K562 (cell line): Measurements from ENCODE around the gene RFPL1. TPM values are rescaled to one million over a fixed set of nuclear protein-coding genes. Genes with fewer than 3 reads are reported as not detected.
A peak's percentile ranks its signal among the peaks of the same experiment; 100 is the strongest.

Experiments used
- ATF1 ChIP-seq, 2 experiments: fragments of 450-650 bp in 1 of 2; IDR thresholded peaks; 2 replicates each; pipeline ENCODE4 v1.6.1; 2016; ENCODE audit warnings: missing compliant biosample characterization in 1 of 2, missing genetic modification characterization in 1 of 2
- ESRRB ChIP-seq: fragments of 250-450 bp; sonication (Bioruptor Pico); IDR thresholded peaks from 2 replicates; pipeline ENCODE4 v1.5.0; 2020; ENCODE audit warnings: mild to moderate bottlenecking, moderate library complexity, borderline replicate concordance
- FOXK2 ChIP-seq, 2 experiments: fragments of 450-650 bp; IDR thresholded peaks in 1 of 2; conservative IDR thresholded peaks in 1 of 2; 2 replicates each; pipeline ENCODE4 v1.6.1; 2016; ENCODE audit warnings: low read depth in 2 of 2, mild to moderate bottlenecking in 1 of 2
- HNRNPL ChIP-seq: fragments of 200-400 bp; formaldehyde crosslinking; IDR thresholded peaks from 2 replicates; pipeline ENCODE4 v1.6.1; 2017; ENCODE audit warnings: low read depth, mild to moderate bottlenecking, low read length
- KDM2B ChIP-seq: fragments of 250-450 bp; sonication (Bioruptor Pico); IDR thresholded peaks from 2 replicates; pipeline ENCODE4 v1.8.0; 2021; ENCODE audit warnings: mild to moderate bottlenecking, moderate library complexity
- KDM5B ChIP-seq: fragments of 200-600 bp; sonication (generic); IDR thresholded peaks from 2 replicates; pipeline ENCODE4 v1.6.1; 2012; ENCODE audit warnings: low read depth, mild to moderate bottlenecking, moderate library complexity, low read length, control low read depth, inconsistent platforms; ENCODE audit not compliant: insufficient replicate concordance
- MAFK ChIP-seq: IDR thresholded peaks from 2 replicates; pipeline ENCODE4 v1.6.1; 2011; ENCODE audit warnings: low read length, improper control_type of control experiment
- MIER1 ChIP-seq: fragments of 450-650 bp; IDR thresholded peaks from 2 replicates; pipeline ENCODE4 v1.6.1; 2016; ENCODE audit warnings: antibody characterized with exemption, mild to moderate bottlenecking, low read depth
- MYC ChIP-seq, 2 experiments: fragments of 250-450 bp in 1 of 2; sonication (Bioruptor Pico) in 1 of 2; IDR thresholded peaks; 2 replicates each; pipeline versions ENCODE4 v1.5.1 to v1.6.1; 2012 to 2021; ENCODE audit warnings: low read depth in 2 of 2, borderline replicate concordance in 1 of 2, improper control_type of control experiment in 1 of 2, low read length in 1 of 2, mild to moderate bottlenecking in 1 of 2, moderate library complexity in 1 of 2
- SIN3B ChIP-seq: fragments of 450-650 bp; IDR thresholded peaks from 2 replicates; pipeline ENCODE4 v1.6.1; 2017; ENCODE audit warnings: low read depth, mild to moderate bottlenecking, moderate library complexity
- SMAD1 ChIP-seq: fragments of 150-350 bp; IDR thresholded peaks from 2 replicates; pipeline ENCODE4 v1.6.1; 2014; ENCODE audit warnings: low read length, low read depth; ENCODE audit not compliant: partially characterized antibody
- SMAD4 ChIP-seq: fragments of 250-450 bp; sonication (Bioruptor Pico); conservative IDR thresholded peaks from 2 replicates; pipeline ENCODE4 v1.8.0; 2021; ENCODE audit warnings: inconsistent platforms, mild to moderate bottlenecking, moderate library complexity
- SP1 ChIP-seq: sonication (generic); formaldehyde crosslinking; IDR thresholded peaks from 2 replicates; pipeline ENCODE4 v1.8.1; 2022; ENCODE audit warnings: mild to moderate bottlenecking, missing genetic modification reagents
- TOE1 ChIP-seq, 2 experiments: fragments of 450-650 bp in 1 of 2; sonication (generic) in 1 of 2; formaldehyde crosslinking in 1 of 2; IDR thresholded peaks; 2 replicates each; pipeline versions ENCODE4 v1.7.1 to v1.8.0; 2016 to 2022; ENCODE audit warnings: borderline replicate concordance in 2 of 2, mild to moderate bottlenecking in 2 of 2, antibody characterized with exemption in 1 of 2, inconsistent platforms in 1 of 2, low read depth in 1 of 2, missing genetic modification reagents in 1 of 2, moderate library complexity in 1 of 2
- XRCC3 ChIP-seq: fragments of 450-650 bp; IDR thresholded peaks from 2 replicates; pipeline ENCODE4 v1.6.1; 2017; ENCODE audit warnings: mild to moderate bottlenecking, moderate library complexity
- ZNF253 ChIP-seq: fragments of 250-450 bp; sonication (Bioruptor Pico); conservative IDR thresholded peaks from 2 replicates; pipeline ENCODE4 v1.6.1; 2021; ENCODE audit warnings: mild to moderate bottlenecking
- polyA plus RNA-seq, 8 experiments: library from polyadenylated mRNA; depleted of rRNA in 4 of 8; stranded (reverse) in 5 of 8; unstranded in 3 of 8; fragments of >200 nt; fragmentation: Nextera tagmentation in 2 of 8; fragmentation: Illumina TruSeq in 1 of 8; extraction: Ambion mirVana in 2 of 8; extraction: Trizol in 1 of 8; gene quantifications; 2 replicates each; pipeline versions ENCODE4 v1.2.1 to v1.2.3, GENCODE V29; 2011 to 2014; ENCODE audit warnings: inconsistent platforms in 1 of 8, missing spikeins in 1 of 8
- total RNA-seq, 7 experiments: library from RNA; depleted of rRNA in 6 of 7; stranded (reverse); fragments of >200 nt in 6 of 7; fragmentation: Illumina TruSeq in 2 of 7; extraction: Trizol in 2 of 7; gene quantifications; 2 replicates each; pipeline versions ENCODE4 v1.2.1 to v1.2.3, GENCODE V29; 2011 to 2021; ENCODE audit warnings: low replicate concordance in 1 of 7
- TF ChIP-seq, protein P1 (sequence below): sonication (generic); formaldehyde crosslinking; IDR thresholded peaks from 2 replicates; pipeline ENCODE4 v1.8.0; 2023; ENCODE audit warnings: missing genetic modification reagents, mild to moderate bottlenecking, borderline replicate concordance
- TF ChIP-seq, protein P2 (sequence below): fragments of 250-450 bp; sonication (Bioruptor Pico); IDR thresholded peaks from 2 replicates; pipeline ENCODE4 v1.5.0; 2021; ENCODE audit warnings: mild to moderate bottlenecking, borderline replicate concordance

RFPL1 gene
- total and polyA plus RNA-seq, 9 of the 15 experiments (the other 6 are each of a cell fraction or from before 2014, with no cell fraction given) = not detected

DNA sequence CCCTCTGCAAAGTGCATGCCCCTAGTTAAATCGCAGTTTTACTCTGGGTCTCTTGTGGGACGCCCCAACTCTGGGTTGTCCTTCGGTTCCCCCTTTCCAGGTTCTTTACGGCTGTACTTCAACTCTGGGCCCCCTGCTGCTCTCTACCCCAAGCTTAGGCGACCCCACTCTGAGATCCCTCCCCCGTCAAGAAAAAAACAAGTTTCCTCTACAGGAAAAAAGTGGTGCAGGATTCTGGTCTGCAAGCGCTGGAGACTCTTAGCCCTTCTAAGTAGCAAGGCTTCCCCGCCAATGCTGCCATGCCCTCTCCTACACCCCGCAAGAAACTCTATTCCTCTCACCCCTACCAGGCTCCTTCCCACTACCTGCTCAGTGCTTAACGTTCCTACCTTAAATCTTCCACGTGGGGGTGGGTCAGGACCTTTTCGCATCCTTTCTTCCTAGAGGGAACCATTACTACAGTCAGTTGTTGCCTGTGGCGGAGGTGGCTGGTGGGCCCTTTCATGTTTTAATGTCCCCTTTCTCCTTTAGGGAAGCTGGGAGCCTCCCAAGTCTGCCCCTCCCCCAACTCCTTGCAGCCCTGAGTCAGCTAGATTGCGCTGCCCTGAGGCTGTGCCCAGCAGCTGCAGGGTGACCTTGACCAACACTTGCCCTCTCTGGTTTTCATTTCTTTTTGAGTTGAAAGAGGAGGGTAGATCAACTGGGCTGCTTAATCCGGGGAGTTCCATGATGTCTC is 43.0 kb downstream of the RFPL1 start (continued):
- TF ChIP-seq, protein P1, sequence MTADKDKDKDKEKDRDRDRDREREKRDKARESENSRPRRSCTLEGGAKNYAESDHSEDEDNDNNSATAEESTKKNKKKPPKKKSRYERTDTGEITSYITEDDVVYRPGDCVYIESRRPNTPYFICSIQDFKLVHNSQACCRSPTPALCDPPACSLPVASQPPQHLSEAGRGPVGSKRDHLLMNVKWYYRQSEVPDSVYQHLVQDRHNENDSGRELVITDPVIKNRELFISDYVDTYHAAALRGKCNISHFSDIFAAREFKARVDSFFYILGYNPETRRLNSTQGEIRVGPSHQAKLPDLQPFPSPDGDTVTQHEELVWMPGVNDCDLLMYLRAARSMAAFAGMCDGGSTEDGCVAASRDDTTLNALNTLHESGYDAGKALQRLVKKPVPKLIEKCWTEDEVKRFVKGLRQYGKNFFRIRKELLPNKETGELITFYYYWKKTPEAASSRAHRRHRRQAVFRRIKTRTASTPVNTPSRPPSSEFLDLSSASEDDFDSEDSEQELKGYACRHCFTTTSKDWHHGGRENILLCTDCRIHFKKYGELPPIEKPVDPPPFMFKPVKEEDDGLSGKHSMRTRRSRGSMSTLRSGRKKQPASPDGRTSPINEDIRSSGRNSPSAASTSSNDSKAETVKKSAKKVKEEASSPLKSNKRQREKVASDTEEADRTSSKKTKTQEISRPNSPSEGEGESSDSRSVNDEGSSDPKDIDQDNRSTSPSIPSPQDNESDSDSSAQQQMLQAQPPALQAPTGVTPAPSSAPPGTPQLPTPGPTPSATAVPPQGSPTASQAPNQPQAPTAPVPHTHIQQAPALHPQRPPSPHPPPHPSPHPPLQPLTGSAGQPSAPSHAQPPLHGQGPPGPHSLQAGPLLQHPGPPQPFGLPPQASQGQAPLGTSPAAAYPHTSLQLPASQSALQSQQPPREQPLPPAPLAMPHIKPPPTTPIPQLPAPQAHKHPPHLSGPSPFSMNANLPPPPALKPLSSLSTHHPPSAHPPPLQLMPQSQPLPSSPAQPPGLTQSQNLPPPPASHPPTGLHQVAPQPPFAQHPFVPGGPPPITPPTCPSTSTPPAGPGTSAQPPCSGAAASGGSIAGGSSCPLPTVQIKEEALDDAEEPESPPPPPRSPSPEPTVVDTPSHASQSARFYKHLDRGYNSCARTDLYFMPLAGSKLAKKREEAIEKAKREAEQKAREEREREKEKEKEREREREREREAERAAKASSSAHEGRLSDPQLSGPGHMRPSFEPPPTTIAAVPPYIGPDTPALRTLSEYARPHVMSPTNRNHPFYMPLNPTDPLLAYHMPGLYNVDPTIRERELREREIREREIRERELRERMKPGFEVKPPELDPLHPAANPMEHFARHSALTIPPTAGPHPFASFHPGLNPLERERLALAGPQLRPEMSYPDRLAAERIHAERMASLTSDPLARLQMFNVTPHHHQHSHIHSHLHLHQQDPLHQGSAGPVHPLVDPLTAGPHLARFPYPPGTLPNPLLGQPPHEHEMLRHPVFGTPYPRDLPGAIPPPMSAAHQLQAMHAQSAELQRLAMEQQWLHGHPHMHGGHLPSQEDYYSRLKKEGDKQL (CRISPR knock-in tag) = no peak
- no peak for TF ChIP-seq SIN3B
- TF ChIP-seq, protein P2, sequence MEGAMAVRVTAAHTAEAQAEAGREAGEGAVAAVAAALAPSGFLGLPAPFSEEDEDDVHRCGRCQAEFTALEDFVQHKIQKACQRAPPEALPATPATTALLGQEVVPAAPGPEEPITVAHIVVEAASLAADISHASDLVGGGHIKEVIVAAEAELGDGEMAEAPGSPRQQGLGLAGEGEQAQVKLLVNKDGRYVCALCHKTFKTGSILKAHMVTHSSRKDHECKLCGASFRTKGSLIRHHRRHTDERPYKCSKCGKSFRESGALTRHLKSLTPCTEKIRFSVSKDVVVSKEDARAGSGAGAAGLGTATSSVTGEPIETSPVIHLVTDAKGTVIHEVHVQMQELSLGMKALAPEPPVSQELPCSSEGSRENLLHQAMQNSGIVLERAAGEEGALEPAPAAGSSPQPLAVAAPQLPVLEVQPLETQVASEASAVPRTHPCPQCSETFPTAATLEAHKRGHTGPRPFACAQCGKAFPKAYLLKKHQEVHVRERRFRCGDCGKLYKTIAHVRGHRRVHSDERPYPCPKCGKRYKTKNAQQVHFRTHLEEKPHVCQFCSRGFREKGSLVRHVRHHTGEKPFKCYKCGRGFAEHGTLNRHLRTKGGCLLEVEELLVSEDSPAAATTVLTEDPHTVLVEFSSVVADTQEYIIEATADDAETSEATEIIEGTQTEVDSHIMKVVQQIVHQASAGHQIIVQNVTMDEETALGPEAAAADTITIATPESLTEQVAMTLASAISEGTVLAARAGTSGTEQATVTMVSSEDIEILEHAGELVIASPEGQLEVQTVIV = no peak
- TF ChIP-seq MAFK = peak; percentile 67
- TF ChIP-seq SMAD4 (CRISPR knock-in tag) = no peak
- peak; percentile 29; the same call in 1 of the 2 replicates for TF ChIP-seq MYC (IDR thresholded peaks at IDR 0.05; ENCODE audit: low read depth, low read length)
- TF ChIP-seq MYC (CRISPR knock-in tag; IDR thresholded peaks at IDR 0.05; ENCODE audit: borderline replicate concordance, low read depth) = no peak
- no peak for TF ChIP-seq SMAD1
- no peak for TF ChIP-seq KDM5B
- TF ChIP-seq TOE1 (IDR thresholded peaks at IDR 0.05; ENCODE audit: borderline replicate concordance) = no peak
- no peak for TF ChIP-seq TOE1 (CRISPR knock-in tag; IDR thresholded peaks at IDR 0.05; ENCODE audit: borderline replicate concordance, low read depth)
- TF ChIP-seq FOXK2 (conservative IDR thresholded peaks at IDR 0.05 in 1 of 2, IDR thresholded peaks at IDR 0.05 in 1 of 2; ENCODE audit: low read depth in 2 of 2) = no peak
- TF ChIP-seq SP1 (CRISPR knock-in tag) = no peak
- TF ChIP-seq MIER1 = no peak
- no peak for TF ChIP-seq ZNF253 (CRISPR knock-in tag)
- TF ChIP-seq ESRRB (CRISPR knock-in tag) = no peak
- no peak for TF ChIP-seq HNRNPL
- no peak for TF ChIP-seq KDM2B (CRISPR knock-in tag)
- TF ChIP-seq XRCC3 = no peak
- no peak for TF ChIP-seq ATF1 (CRISPR knock-in tag; IDR thresholded peaks at IDR 0.05)
- TF ChIP-seq ATF1 (tag; IDR thresholded peaks at IDR 0.05) = peak; percentile 61; the same call in 1 of the 2 replicates
